Amygdala (tissue), 56 donors: ENCODE results near the gene TWIST2.

Experiments used
- DNase-seq, 56 donors: peaks; one replicate each; lab custom pipeline; 2025; lab: John Stamatoyannopoulos, UW

Gene TWIST2

GRCh38 chr2:238900511-238900910, 52.6 kb downstream of the TWIST2 start:
- no peak for DNase-seq

GRCh38 chr2:238901461-238902057, 53.7 kb downstream of the TWIST2 start:
- DNase-seq, result no peak

- DNase-seq, result no peak
These were observed 54.4 kb downstream of the TWIST2 start for GRCh38 chr2:238902285-238902684.

GRCh38 chr2:238903141-238903540, 55.3 kb downstream of the TWIST2 start:
- no peak for DNase-seq

GRCh38 chr2:238904177-238904576, 56.3 kb downstream of the TWIST2 start:
- DNase-seq, result no peak

- no peak for DNase-seq
These were observed 56.8 kb downstream of the TWIST2 start for GRCh38 chr2:238904716-238905115.

GRCh38 chr2:238905224-238905623, 57.3 kb downstream of the TWIST2 start:
- no peak for DNase-seq

GRCh38 chr2:238905644-238906043, 57.8 kb downstream of the TWIST2 start:
- DNase-seq, result no peak

GRCh38 chr2:238906254-238906935, 58.5 kb downstream of the TWIST2 start:
- DNase-seq, result no peak

- DNase-seq, result no peak
These were observed 59.2 kb downstream of the TWIST2 start for GRCh38 chr2:238906936-238907716.

- DNase-seq, result no peak
These were observed 59.9 kb downstream of the TWIST2 start for GRCh38 chr2:238907717-238908173.

- DNase-seq, result no peak
These were observed 61.4 kb downstream of the TWIST2 start for GRCh38 chr2:238908960-238909951.

- DNase-seq, result no peak
These were observed 63.0 kb downstream of the TWIST2 start for GRCh38 chr2:238910751-238911351.

- DNase-seq, result no peak
These were observed 63.7 kb downstream of the TWIST2 start for GRCh38 chr2:238911376-238912227.

- no peak for DNase-seq
These were observed 64.5 kb downstream of the TWIST2 start for GRCh38 chr2:238912228-238912915.

- no peak for DNase-seq
These were observed 65.3 kb downstream of the TWIST2 start for GRCh38 chr2:238912916-238913875.
